Right lobe of liver (tissue), 6 donors: Measurements from ENCODE around the gene CHN2. TPM values are rescaled to one million over a fixed set of nuclear protein-coding genes. Genes with fewer than 3 reads are reported as not detected.

Experiments used
- ATAC-seq, 4 donors: fragments of 200-7000 bp; cut with Tn5 transposase; one replicate each; pipeline ENCODE4 v1.9.1; 2020; ENCODE audit warnings: mild to moderate bottlenecking in 4 of 4, moderate library complexity in 4 of 4
- DNase-seq, 3 donors: peaks; one replicate each; pipeline ENCODE4 v3.0.0-alpha.2; 2020
- H3K27ac ChIP-seq, 3 donors: fragments of 200-600 bp; one replicate each; pipeline ENCODE4 v1.8.0; 2022
- H3K27me3 ChIP-seq, 2 donors: fragments of 200-600 bp; one replicate each; pipeline ENCODE4 v1.8.0; 2022
- H3K36me3 ChIP-seq, 4 donors: fragments of 200-600 bp; sonication (generic) in 1 of 4; one replicate each; pipeline versions ENCODE4 v1.5.1 to v1.8.0; 2017 to 2022; ENCODE audit warnings: control low read depth in 1 of 4
- H3K4me1 ChIP-seq, 4 donors: fragments of 200-600 bp; sonication (generic) in 1 of 4; one replicate each; pipeline versions ENCODE4 v1.5.1 to v1.8.0; 2017 to 2022; ENCODE audit warnings: control low read depth in 1 of 4
- H3K4me3 ChIP-seq, 3 donors: fragments of 200-600 bp; one replicate each; pipeline ENCODE4 v1.8.0; 2022
- H3K9me3 ChIP-seq, 4 donors: fragments of 200-600 bp; sonication (generic) in 1 of 4; one replicate each; pipeline versions ENCODE4 v1.5.1 to v1.8.0; 2017 to 2022; ENCODE audit warnings: control low read depth in 1 of 4
- CTCF ChIP-seq, 4 donors: fragments of 200-600 bp in 3 of 4; fragments of 450-650 bp in 1 of 4; IDR thresholded peaks; one replicate each; pipeline versions ENCODE4 v1.5.1 to v1.8.0; 2016 to 2022; ENCODE audit warnings: antibody characterized with exemption in 4 of 4, mild to moderate bottlenecking in 2 of 4
- POLR2A ChIP-seq: fragments of 450-650 bp; IDR thresholded peaks from one replicate; pipeline ENCODE4 v1.6.1; 2017; ENCODE audit warnings: antibody characterized with exemption, mild to moderate bottlenecking
- WGBS: methylation state at CpG from one replicate; pipeline ENCODE4 v1.1.6; 2018; ENCODE audit warnings: low coverage, low lambda C conversion rate; ENCODE audit not compliant: insufficient coverage; ENCODE audit errors: missing lambda C conversion rate; 5-methylcytosine and 5-hydroxymethylcytosine counted together
- intact Hi-C, 2 donors: fragments of 100-400 bp; cut with DNase I; formaldehyde crosslinking; loops; one replicate each; pipeline versions ENCODE4 v1.11.2 to v1.14.1; 2022
- total RNA-seq, 6 experiments: library from RNA; depleted of rRNA in 2 of 6; stranded (reverse); fragments of >200 nt in 2 of 6; fragmentation: NEBNext Ultra II Directional in 3 of 6; extraction: Animal tissue kit (Norgen Biotek cat#: 25700) in 3 of 6; gene quantifications; one replicate each; pipeline versions ENCODE4 v1.1.0 to v1.2.4, GENCODE V29; 2016 to 2023
- donor health status: DM: no; HTN: yes; CAD: no.
- donor health status: DM: no; HTN: no; CAD: no.
- donor health status: DM: no; HTN: no; CAD: no.
- donor health status: DM: no; HTN: yes; CAD: no.
- donor health status: DM: no; HTN: yes; CAD: no.

Gene CHN2
- total RNA-seq, 6 experiments from 2014 or later, result 20.1 to 57.7 (median 31.5) TPM

- Histone ChIP-seq H3K4me3 (no peak overlapping the region), H3K27me3 (no peaks in the 10 kb centered on the region), H3K4me1 (no peaks in the 10 kb centered on the region), H3K36me3 (no peaks in the 10 kb centered on the region), H3K9me3 (no peaks in the 10 kb centered on the region), H3K27ac (no peak overlapping the region)
- TF ChIP-seq CTCF (IDR thresholded peaks at IDR 0.05) (no peak), POLR2A (no peak)
- DNase-seq (no peak), ATAC-seq (no peak)
- intact Hi-C loops, result no loop called here
Observed at GRCh38 chr7:29310625-29311024, 116.0 kb downstream of the CHN2 start.

GRCh38 chr7:29311314-29311713, 116.7 kb downstream of the CHN2 start:
- H3K4me1 ChIP-seq, result no peaks in the 10 kb centered on the region
- TF ChIP-seq CTCF (IDR thresholded peaks at IDR 0.05) (no peak), POLR2A (no peak)
- ATAC-seq, result no peak
- WGBS, result 93% methylated on average over 3 of the region's 3 CpGs
- H3K36me3 ChIP-seq, result no peaks in the 10 kb centered on the region
- no peak overlapping the region for H3K27ac ChIP-seq
- H3K4me3 ChIP-seq, result no peak overlapping the region
- no peak for DNase-seq
- no peaks in the 10 kb centered on the region for H3K9me3 ChIP-seq
- H3K27me3 ChIP-seq, result no peaks in the 10 kb centered on the region
- intact Hi-C loops, result no loop called here

- ATAC-seq, result no peak
- 76% methylated on average over 1 of the region's 1 CpG for WGBS
Observed at GRCh38 chr7:29314148-29314547, 119.6 kb downstream of the CHN2 start.

GRCh38 chr7:29315122-29315891, 120.7 kb downstream of the CHN2 start:
- no peak for ATAC-seq
- Histone ChIP-seq H3K27me3 (no peaks in the 10 kb centered on the region), H3K27ac (no peak overlapping the region), H3K4me1 (no peaks in the 10 kb centered on the region), H3K9me3 (no peaks in the 10 kb centered on the region), H3K4me3 (no peak overlapping the region), H3K36me3 (peaks cover 0 to 3% (median 0%) of the 10 kb centered on the region in 4 donors)
- TF ChIP-seq CTCF (IDR thresholded peaks at IDR 0.05) (no peak), POLR2A (no peak)
- intact Hi-C loops, result no loop called here
- DNase-seq, result no peak
- WGBS, result 83% methylated on average over 3 of the region's 3 CpGs

More at GRCh38 chr7:29314148-29314547, 119.6 kb downstream of the CHN2 start:
- H3K9me3 ChIP-seq, result no peaks in the 10 kb centered on the region
- TF ChIP-seq CTCF (IDR thresholded peaks at IDR 0.05) (no peak), POLR2A (no peak)
- no peak overlapping the region for H3K4me3 ChIP-seq
- no peaks in the 10 kb centered on the region for H3K27me3 ChIP-seq
- H3K27ac ChIP-seq, result no peak overlapping the region
- DNase-seq, result no peak
- intact Hi-C loops, result no loop called here
- H3K4me1 ChIP-seq, result no peaks in the 10 kb centered on the region
- peaks cover 0 to 3% (median 0%) of the 10 kb centered on the region in 4 donors for H3K36me3 ChIP-seq
